ENCODE results near the gene PKNOX2. TPM values are rescaled to one million over a fixed set of nuclear protein-coding genes. Genes with fewer than 3 reads are reported as not detected.

Gene PKNOX2
- total RNA-seq, 1 donor from 2014 or later, result 21.5 TPM

- Mint-ChIP-seq H3K4me1 (peaks cover 46% of the 10 kb centered on the region), H3K27ac (ENCODE audit: unreplicated experiment) (no peak overlapping the region), H3K4me3 (no peak overlapping the region), H3K27me3 (ENCODE audit: low read depth) (no peaks in the 10 kb centered on the region), H3K9me3 (peaks cover 8% of the 10 kb centered on the region), H3K36me3 (ENCODE audit: low read depth) (peaks cover 20% of the 10 kb centered on the region)
- no peak for TF ChIP-seq CTCF (conservative IDR thresholded peaks at IDR 0.05)
- no peak for DNase-seq (ENCODE audit: low read depth, low spot score)
Observed at GRCh38 chr11:125183641-125184040, 19.1 kb downstream of the PKNOX2 start.

- peaks cover 41% of the 10 kb centered on the region for H3K4me1 Mint-ChIP-seq
- no peak overlapping the region for H3K4me3 Mint-ChIP-seq
- no peaks in the 10 kb centered on the region for H3K27me3 Mint-ChIP-seq (ENCODE audit: low read depth)
- DNase-seq (ENCODE audit: low read depth, low spot score), result no peak
- no peak for TF ChIP-seq CTCF (conservative IDR thresholded peaks at IDR 0.05)
- H3K36me3 Mint-ChIP-seq (ENCODE audit: low read depth), result peaks cover 20% of the 10 kb centered on the region
- no peak overlapping the region for H3K27ac Mint-ChIP-seq (ENCODE audit: unreplicated experiment)
- H3K9me3 Mint-ChIP-seq, result peaks cover 8% of the 10 kb centered on the region
Observed at GRCh38 chr11:125188021-125188420, 23.5 kb downstream of the PKNOX2 start.

GRCh38 chr11:125190566-125190965 lies 26.0 kb downstream of the PKNOX2 start:
- Mint-ChIP-seq H3K36me3 (ENCODE audit: low read depth) (peaks cover 11% of the 10 kb centered on the region), H3K9me3 (peaks cover 8% of the 10 kb centered on the region), H3K4me1 (peaks cover 41% of the 10 kb centered on the region), H3K27ac (ENCODE audit: unreplicated experiment) (no peak overlapping the region), H3K4me3 (no peak overlapping the region), H3K27me3 (ENCODE audit: low read depth) (no peaks in the 10 kb centered on the region)
- no peak for DNase-seq (ENCODE audit: low read depth, low spot score)
- no peak for TF ChIP-seq CTCF (conservative IDR thresholded peaks at IDR 0.05)

- Mint-ChIP-seq H3K36me3 (ENCODE audit: low read depth) (peaks cover 2% of the 10 kb centered on the region), H3K4me3 (no peak overlapping the region), H3K9me3 (no peaks in the 10 kb centered on the region), H3K27me3 (ENCODE audit: low read depth) (no peaks in the 10 kb centered on the region), H3K27ac (ENCODE audit: unreplicated experiment) (no peak overlapping the region), H3K4me1 (peaks cover 41% of the 10 kb centered on the region)
- DNase-seq (ENCODE audit: low read depth, low spot score), result no peak
- TF ChIP-seq CTCF (conservative IDR thresholded peaks at IDR 0.05), result no peak
Observed at GRCh38 chr11:125192183-125192582, 27.6 kb downstream of the PKNOX2 start.

GRCh38 chr11:125192717-125193415 lies 28.3 kb downstream of the PKNOX2 start:
- Mint-ChIP-seq H3K27ac (ENCODE audit: unreplicated experiment) (no peak overlapping the region), H3K36me3 (ENCODE audit: low read depth) (no peaks in the 10 kb centered on the region), H3K4me3 (no peak overlapping the region), H3K9me3 (no peaks in the 10 kb centered on the region), H3K27me3 (ENCODE audit: low read depth) (peaks cover 2% of the 10 kb centered on the region), H3K4me1 (peaks cover 44% of the 10 kb centered on the region)
- DNase-seq (ENCODE audit: low read depth, low spot score), result no peak
- TF ChIP-seq CTCF (conservative IDR thresholded peaks at IDR 0.05), result no peak
